Measurements from ENCODE around the gene PLCL1. TPM values are rescaled to one million over a fixed set of nuclear protein-coding genes. Genes with fewer than 3 reads are reported as not detected.

PLCL1 gene
- total and polyA plus RNA-seq, 8 donors, result 0.93 to 28.7 (median 3.1) TPM

DNA sequence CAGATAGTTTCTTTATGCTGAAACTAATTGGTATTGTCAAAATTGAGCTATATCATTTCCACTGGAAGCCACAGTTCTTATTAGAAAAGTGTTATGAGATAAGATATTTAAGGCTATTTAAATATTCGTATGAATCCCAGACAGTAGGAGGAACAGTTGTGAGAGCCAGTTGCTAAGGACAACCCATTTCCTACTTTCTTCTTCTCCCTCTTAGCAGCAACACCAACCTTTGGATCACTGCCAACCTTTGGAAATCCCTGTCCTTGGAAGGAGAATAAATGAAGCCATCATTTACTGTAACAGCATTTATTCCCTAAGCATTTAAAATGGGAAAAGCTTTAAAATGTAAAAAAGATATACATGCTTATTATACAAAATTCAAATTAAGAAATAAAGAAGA, 85.8 kb downstream of the PLCL1 start:
- peak in 1 of 2 donors; percentile 57 for DNase-seq
- Histone ChIP-seq H3K27me3 (no peaks in the 10 kb centered on the region), H3K4me3 (no peak overlapping the region), H3K9me3 (no peaks in the 10 kb centered on the region), H3K27ac (no peak overlapping the region), H3K36me3 (no peaks in the 10 kb centered on the region), H3K4me1 (peaks cover 6 to 45% (median 28%) of the 10 kb centered on the region in 4 donors)
- intact Hi-C loops (cut with DNase I; ENCODE audit: low total_unique reads), result no loop called here
- TF ChIP-seq POLR2A (IDR thresholded peaks at IDR 0.05), result no peak
- TF ChIP-seq, protein P1, sequence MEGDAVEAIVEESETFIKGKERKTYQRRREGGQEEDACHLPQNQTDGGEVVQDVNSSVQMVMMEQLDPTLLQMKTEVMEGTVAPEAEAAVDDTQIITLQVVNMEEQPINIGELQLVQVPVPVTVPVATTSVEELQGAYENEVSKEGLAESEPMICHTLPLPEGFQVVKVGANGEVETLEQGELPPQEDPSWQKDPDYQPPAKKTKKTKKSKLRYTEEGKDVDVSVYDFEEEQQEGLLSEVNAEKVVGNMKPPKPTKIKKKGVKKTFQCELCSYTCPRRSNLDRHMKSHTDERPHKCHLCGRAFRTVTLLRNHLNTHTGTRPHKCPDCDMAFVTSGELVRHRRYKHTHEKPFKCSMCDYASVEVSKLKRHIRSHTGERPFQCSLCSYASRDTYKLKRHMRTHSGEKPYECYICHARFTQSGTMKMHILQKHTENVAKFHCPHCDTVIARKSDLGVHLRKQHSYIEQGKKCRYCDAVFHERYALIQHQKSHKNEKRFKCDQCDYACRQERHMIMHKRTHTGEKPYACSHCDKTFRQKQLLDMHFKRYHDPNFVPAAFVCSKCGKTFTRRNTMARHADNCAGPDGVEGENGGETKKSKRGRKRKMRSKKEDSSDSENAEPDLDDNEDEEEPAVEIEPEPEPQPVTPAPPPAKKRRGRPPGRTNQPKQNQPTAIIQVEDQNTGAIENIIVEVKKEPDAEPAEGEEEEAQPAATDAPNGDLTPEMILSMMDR (IDR thresholded peaks at IDR 0.05), result no peak
- TF ChIP-seq POLR2AphosphoS5 (IDR thresholded peaks at IDR 0.05), result no peak
- no peak for TF ChIP-seq EP300 (IDR thresholded peaks at IDR 0.05)
- 41 to 47% (median 44%) methylated on average over 1 of the region's 1 CpG for WGBS, 5 donors

DNA sequence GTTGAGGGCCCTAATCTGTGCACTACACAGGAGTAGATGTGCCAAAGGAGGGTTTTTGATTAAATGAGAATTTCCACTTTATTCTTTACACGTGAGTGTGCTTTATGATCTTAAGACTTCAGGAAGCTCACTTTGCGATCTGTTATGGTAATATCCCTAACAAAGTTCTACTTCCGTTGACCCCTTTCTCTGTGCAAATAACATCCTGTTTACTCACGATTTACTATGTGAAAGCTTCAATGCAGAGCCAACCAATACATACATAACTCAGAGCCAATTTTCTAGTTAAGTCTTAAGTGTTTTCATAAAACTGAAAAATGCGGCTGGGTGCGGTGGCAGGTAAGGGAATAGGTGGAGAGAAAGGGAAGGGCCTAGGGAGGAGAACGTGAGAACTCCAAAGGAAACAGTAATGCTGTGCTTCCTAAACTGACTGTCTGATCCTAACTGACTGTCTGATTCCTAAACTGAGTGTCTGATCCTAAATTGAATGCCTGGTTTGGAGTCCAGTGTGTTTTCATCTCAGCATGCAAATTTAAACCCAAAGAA, 87.6 kb downstream of the PLCL1 start:
- TF ChIP-seq, protein P1 (IDR thresholded peaks at IDR 0.05), result no peak
- TF ChIP-seq POLR2A (IDR thresholded peaks at IDR 0.05) (no peak), EP300 (IDR thresholded peaks at IDR 0.05) (no peak), POLR2AphosphoS5 (IDR thresholded peaks at IDR 0.05) (no peak)
- H3K9me3 ChIP-seq, result no peaks in the 10 kb centered on the region
- DNase-seq, result no peak
- 22 to 39% (median 32%) methylated on average over 7 of the region's 7 CpGs for WGBS, 5 donors
- peak overlapping the region in 1 of 5 donors; percentile 12 for H3K27ac ChIP-seq
- H3K4me3 ChIP-seq, result no peak overlapping the region
- H3K4me1 ChIP-seq, result peaks cover 6 to 45% (median 29%) of the 10 kb centered on the region in 4 donors
- no peaks in the 10 kb centered on the region for H3K27me3 ChIP-seq
- H3K36me3 ChIP-seq, result no peaks in the 10 kb centered on the region
- intact Hi-C loops (cut with DNase I; ENCODE audit: low total_unique reads), result no loop called here

DNA sequence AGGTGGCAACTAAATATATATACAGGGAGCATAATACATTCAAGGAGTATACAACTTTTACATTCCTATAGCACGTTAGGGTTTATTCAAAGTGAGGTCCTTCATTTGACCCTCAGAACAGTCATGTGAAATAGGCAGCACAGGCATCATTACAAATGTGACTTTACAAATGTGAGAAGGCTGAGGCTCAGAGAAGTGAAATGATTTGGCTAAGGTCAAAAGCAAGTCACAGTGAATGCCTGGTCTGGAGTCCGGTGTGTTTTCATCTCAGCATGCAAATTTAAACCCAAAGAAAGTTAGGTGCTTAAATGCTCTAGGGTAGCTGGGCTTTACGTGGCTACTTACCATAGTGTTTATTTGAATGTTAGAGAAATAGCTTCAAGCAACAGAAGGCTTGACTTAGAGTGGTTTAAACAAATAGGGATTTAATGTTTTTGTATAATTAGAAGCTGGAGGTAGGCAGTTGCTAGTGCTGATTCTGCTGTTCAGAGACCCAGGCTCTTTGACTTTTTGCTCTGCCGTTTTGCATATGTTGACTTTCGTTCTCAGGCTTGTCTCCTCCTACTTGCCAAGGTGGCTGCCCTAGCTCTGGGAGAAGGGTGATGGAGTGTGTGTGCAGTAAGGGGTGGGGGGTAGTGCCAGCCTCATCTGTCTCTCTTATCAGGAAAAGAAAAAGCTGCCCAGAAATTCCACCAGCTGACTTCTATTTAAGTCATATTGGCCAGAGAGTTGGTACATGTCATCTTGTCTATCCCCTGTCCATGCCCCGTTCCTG, 89.2 kb downstream of the PLCL1 start:
- intact Hi-C loops (cut with DNase I; ENCODE audit: low total_unique reads), result no loop called here
- no peaks in the 10 kb centered on the region for H3K36me3 ChIP-seq
- H3K27ac ChIP-seq, result peak overlapping the region in 4 of 5 donors; percentile 3 to 50 (median 38)
- peak overlapping the region in 1 of 4 donors; percentile 22 for H3K4me3 ChIP-seq
- H3K4me1 ChIP-seq, result peaks cover 6 to 45% (median 29%) of the 10 kb centered on the region in 4 donors
- DNase-seq, result peak; percentile 30 to 31
- H3K9me3 ChIP-seq, result no peaks in the 10 kb centered on the region
- H3K27me3 ChIP-seq, result peaks cover 0 to 5% (median 0%) of the 10 kb centered on the region in 3 donors
- TF ChIP-seq, protein P1 (IDR thresholded peaks at IDR 0.05), result no peak
- TF ChIP-seq POLR2AphosphoS5 (IDR thresholded peaks at IDR 0.05) (no peak), POLR2A (IDR thresholded peaks at IDR 0.05) (no peak), EP300 (IDR thresholded peaks at IDR 0.05) (no peak)
- WGBS, 5 donors, result 25 to 47% (median 29%) methylated on average over 6 of the region's 6 CpGs

DNA sequence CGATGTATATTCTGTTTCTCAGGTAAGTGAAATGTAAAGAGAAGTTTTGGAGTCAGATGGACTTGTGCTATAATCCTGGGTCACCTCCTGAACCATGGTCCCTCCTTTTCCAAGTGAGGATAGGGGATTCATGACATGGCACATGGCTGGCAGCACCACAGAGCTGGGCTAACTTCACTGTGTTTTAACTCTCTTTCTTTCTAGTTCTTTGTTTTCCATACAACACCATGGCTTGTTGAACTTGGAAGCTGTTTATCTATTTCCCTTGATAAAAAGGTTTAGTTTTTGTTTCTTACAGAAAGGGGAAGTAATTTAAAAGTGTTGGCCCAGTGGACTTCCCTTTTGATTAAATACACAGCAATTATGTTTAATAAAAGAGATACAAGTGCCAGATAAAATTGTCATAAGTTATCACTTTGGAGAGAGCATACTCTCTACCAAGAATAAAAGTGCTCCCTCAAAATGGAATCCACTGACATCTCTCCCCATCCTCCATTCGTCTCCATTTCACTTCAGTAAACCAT, 90.4 kb downstream of the PLCL1 start:
- no peak overlapping the region for H3K4me3 ChIP-seq
- no peak for DNase-seq
- H3K27me3 ChIP-seq, result peaks cover 0 to 5% (median 0%) of the 10 kb centered on the region in 3 donors
- H3K27ac ChIP-seq, result peak overlapping the region in 3 of 5 donors; percentile 28 to 56 (median 32)
- TF ChIP-seq POLR2AphosphoS5 (IDR thresholded peaks at IDR 0.05) (no peak), POLR2A (IDR thresholded peaks at IDR 0.05) (no peak), EP300 (IDR thresholded peaks at IDR 0.05) (no peak)
- TF ChIP-seq, protein P1 (IDR thresholded peaks at IDR 0.05), result no peak
- H3K36me3 ChIP-seq, result no peaks in the 10 kb centered on the region
- intact Hi-C loops (cut with DNase I; ENCODE audit: low total_unique reads), result no loop called here
- peaks cover 6 to 44% (median 29%) of the 10 kb centered on the region in 4 donors for H3K4me1 ChIP-seq
- H3K9me3 ChIP-seq, result no peaks in the 10 kb centered on the region
- WGBS, 5 donors, result 14 to 46% (median 23%) methylated on average over 2 of the region's 2 CpGs
